Vagina (tissue), 2 donors: Measurements from ENCODE around the gene UNC79.

Experiments used
- CTCF ChIP-seq, 3 experiments: fragments of 450-650 bp in 2 of 3; fragments of 200-600 bp in 1 of 3; sonication (generic) in 1 of 3; IDR thresholded peaks; one replicate each; pipeline ENCODE4 v1.5.1; 2017 to 2019; ENCODE audit warnings: antibody characterized with exemption in 3 of 3, mild to moderate bottlenecking in 2 of 3, moderate library complexity in 2 of 3
- POLR2A ChIP-seq, 2 donors: fragments of 450-650 bp; IDR thresholded peaks; one replicate each; pipeline ENCODE4 v1.6.1; 2017; ENCODE audit warnings: antibody characterized with exemption in 2 of 2, mild to moderate bottlenecking in 2 of 2, moderate library complexity in 2 of 2

DNA sequence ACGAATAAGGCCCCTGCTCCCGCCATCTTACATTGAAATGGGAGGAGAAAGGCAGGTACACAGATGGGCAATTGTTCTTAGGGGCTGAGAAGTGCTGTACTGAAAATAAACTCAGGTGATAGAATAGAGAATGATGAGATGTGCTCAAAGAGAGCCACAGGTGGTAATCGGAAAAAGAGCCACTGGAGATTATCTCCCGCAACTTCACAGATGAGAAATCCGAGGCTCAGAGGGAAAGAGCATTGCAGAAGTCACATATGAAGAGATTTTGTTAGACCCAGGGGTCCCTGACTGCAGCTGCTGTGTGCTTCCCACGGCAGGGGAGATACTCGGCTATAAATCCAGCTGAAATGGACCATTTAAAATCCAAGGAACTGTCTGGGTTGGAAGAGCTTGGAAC lies 283.9 kb downstream of the UNC79 start:
- TF ChIP-seq CTCF (IDR thresholded peaks at IDR 0.05) (no peak), POLR2A (IDR thresholded peaks at IDR 0.05) (no peak)
